K562 (cell line): ENCODE results near the gene SNX27. TPM values are rescaled to one million over a fixed set of nuclear protein-coding genes. Genes with fewer than 3 reads are reported as not detected.

Source experiments
- GABPB2 ChIP-seq: fragments of 250-450 bp; sonication (Bioruptor Pico); conservative IDR thresholded peaks from 2 replicates; pipeline ENCODE4 v1.5.1; 2021; ENCODE audit warnings: mild to moderate bottlenecking
- HOMEZ ChIP-seq: fragments of 250-450 bp; sonication (Bioruptor Pico); IDR thresholded peaks from 2 replicates; pipeline ENCODE4 v1.4.0; 2020; ENCODE audit warnings: mild to moderate bottlenecking, moderate library complexity
- MTF1 ChIP-seq: fragments of 250-450 bp; sonication (Bioruptor Pico); IDR thresholded peaks from 2 replicates; pipeline ENCODE4 v1.9.0; 2021; ENCODE audit warnings: moderate library complexity, mild to moderate bottlenecking, inconsistent platforms, borderline replicate concordance
- MYC ChIP-seq, 2 experiments: fragments of 250-450 bp in 1 of 2; sonication (Bioruptor Pico) in 1 of 2; IDR thresholded peaks; 2 replicates each; pipeline versions ENCODE4 v1.5.1 to v1.6.1; 2012 to 2021; ENCODE audit warnings: low read depth in 2 of 2, borderline replicate concordance in 1 of 2, improper control_type of control experiment in 1 of 2, low read length in 1 of 2, mild to moderate bottlenecking in 1 of 2, moderate library complexity in 1 of 2
- SLC30A9 ChIP-seq: fragments of 250-450 bp; sonication (Bioruptor Pico); IDR thresholded peaks from 2 replicates; pipeline ENCODE4 v1.8.0; 2022; ENCODE audit warnings: mild to moderate bottlenecking, moderate library complexity
- SREBF2 ChIP-seq: sonication (generic); formaldehyde crosslinking; IDR thresholded peaks from 2 replicates; pipeline ENCODE4 v1.4.0; 2020; ENCODE audit warnings: mild to moderate bottlenecking, missing genetic modification reagents
- ZFP30 ChIP-seq: fragments of 250-450 bp; sonication (Bioruptor Pico); IDR thresholded peaks from 2 replicates; pipeline ENCODE4 v1.8.0; 2022; ENCODE audit warnings: moderate library complexity, mild to moderate bottlenecking, inconsistent platforms, borderline replicate concordance
- ZNF408 ChIP-seq: fragments of 250-450 bp; sonication (Bioruptor Pico); IDR thresholded peaks from 2 replicates; pipeline ENCODE4 v1.4.0; 2020; ENCODE audit warnings: low read depth, mild to moderate bottlenecking, moderate library complexity
- polyA plus RNA-seq, 8 experiments: library from polyadenylated mRNA; depleted of rRNA in 4 of 8; stranded (reverse) in 5 of 8; unstranded in 3 of 8; fragments of >200 nt; fragmentation: Nextera tagmentation in 2 of 8; fragmentation: Illumina TruSeq in 1 of 8; extraction: Ambion mirVana in 2 of 8; extraction: Trizol in 1 of 8; gene quantifications; 2 replicates each; pipeline versions ENCODE4 v1.2.1 to v1.2.3, GENCODE V29; 2011 to 2014; ENCODE audit warnings: inconsistent platforms in 1 of 8, missing spikeins in 1 of 8
- total RNA-seq, 7 experiments: library from RNA; depleted of rRNA in 6 of 7; stranded (reverse); fragments of >200 nt in 6 of 7; fragmentation: Illumina TruSeq in 2 of 7; extraction: Trizol in 2 of 7; gene quantifications; 2 replicates each; pipeline versions ENCODE4 v1.2.1 to v1.2.3, GENCODE V29; 2011 to 2021; ENCODE audit warnings: low replicate concordance in 1 of 7
- TF ChIP-seq, protein P1 (sequence below): sonication (generic); formaldehyde crosslinking; IDR thresholded peaks from 2 replicates; pipeline ENCODE4 v1.4.0; 2020; ENCODE audit warnings: mild to moderate bottlenecking, missing genetic modification reagents
- TF ChIP-seq, protein P2 (sequence below), 3 experiments: fragments of 200-800 bp in 1 of 3; fragments of 250-450 bp in 1 of 3; fragments of 450-650 bp in 1 of 3; sonication (Bioruptor Pico) in 1 of 3; sonication (Bioruptor generic) in 1 of 3; formaldehyde crosslinking in 1 of 3; IDR thresholded peaks; 2 replicates each; pipeline versions ENCODE4 v1.6.1 to v1.8.0; 2016 to 2022; ENCODE audit warnings: mild to moderate bottlenecking in 2 of 3, missing genetic modification characterization in 2 of 3, missing compliant biosample characterization in 1 of 3, moderate library complexity in 1 of 3

SNX27 gene
- total and polyA plus RNA-seq, 9 of the 15 experiments (the other 6 are each of a cell fraction or from before 2014, with no cell fraction given) = 4.5 to 18.7 (median 10.1) TPM

GRCh38 chr1:151629278-151629677 lies 17.4 kb downstream of the SNX27 start (continued):
- TF ChIP-seq, protein P1, sequence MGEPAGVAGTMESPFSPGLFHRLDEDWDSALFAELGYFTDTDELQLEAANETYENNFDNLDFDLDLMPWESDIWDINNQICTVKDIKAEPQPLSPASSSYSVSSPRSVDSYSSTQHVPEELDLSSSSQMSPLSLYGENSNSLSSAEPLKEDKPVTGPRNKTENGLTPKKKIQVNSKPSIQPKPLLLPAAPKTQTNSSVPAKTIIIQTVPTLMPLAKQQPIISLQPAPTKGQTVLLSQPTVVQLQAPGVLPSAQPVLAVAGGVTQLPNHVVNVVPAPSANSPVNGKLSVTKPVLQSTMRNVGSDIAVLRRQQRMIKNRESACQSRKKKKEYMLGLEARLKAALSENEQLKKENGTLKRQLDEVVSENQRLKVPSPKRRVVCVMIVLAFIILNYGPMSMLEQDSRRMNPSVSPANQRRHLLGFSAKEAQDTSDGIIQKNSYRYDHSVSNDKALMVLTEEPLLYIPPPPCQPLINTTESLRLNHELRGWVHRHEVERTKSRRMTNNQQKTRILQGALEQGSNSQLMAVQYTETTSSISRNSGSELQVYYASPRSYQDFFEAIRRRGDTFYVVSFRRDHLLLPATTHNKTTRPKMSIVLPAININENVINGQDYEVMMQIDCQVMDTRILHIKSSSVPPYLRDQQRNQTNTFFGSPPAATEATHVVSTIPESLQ (CRISPR knock-in tag) = no peak
- TF ChIP-seq MYC (IDR thresholded peaks at IDR 0.05; ENCODE audit: low read depth, low read length) (no peak), MYC (CRISPR knock-in tag; IDR thresholded peaks at IDR 0.05; ENCODE audit: borderline replicate concordance, low read depth) (0 out of 2 replicates have a peak, but pooled peaks have one; percentile 22), MTF1 (CRISPR knock-in tag) (peak; percentile 88; the same call in 1 of the 2 replicates), SLC30A9 (CRISPR knock-in tag) (peak; percentile 81; the same call in 1 of the 2 replicates), ZFP30 (CRISPR knock-in tag) (0 out of 2 replicates have a peak, but pooled peaks have one; percentile 53), GABPB2 (CRISPR knock-in tag) (peak; percentile 52; the same call in 1 of the 2 replicates), SREBF2 (CRISPR knock-in tag) (no peak), HOMEZ (CRISPR knock-in tag) (peak; percentile 68; the same call in 1 of the 2 replicates), ZNF408 (CRISPR knock-in tag) (peak; percentile 92)
- TF ChIP-seq, protein P2, sequence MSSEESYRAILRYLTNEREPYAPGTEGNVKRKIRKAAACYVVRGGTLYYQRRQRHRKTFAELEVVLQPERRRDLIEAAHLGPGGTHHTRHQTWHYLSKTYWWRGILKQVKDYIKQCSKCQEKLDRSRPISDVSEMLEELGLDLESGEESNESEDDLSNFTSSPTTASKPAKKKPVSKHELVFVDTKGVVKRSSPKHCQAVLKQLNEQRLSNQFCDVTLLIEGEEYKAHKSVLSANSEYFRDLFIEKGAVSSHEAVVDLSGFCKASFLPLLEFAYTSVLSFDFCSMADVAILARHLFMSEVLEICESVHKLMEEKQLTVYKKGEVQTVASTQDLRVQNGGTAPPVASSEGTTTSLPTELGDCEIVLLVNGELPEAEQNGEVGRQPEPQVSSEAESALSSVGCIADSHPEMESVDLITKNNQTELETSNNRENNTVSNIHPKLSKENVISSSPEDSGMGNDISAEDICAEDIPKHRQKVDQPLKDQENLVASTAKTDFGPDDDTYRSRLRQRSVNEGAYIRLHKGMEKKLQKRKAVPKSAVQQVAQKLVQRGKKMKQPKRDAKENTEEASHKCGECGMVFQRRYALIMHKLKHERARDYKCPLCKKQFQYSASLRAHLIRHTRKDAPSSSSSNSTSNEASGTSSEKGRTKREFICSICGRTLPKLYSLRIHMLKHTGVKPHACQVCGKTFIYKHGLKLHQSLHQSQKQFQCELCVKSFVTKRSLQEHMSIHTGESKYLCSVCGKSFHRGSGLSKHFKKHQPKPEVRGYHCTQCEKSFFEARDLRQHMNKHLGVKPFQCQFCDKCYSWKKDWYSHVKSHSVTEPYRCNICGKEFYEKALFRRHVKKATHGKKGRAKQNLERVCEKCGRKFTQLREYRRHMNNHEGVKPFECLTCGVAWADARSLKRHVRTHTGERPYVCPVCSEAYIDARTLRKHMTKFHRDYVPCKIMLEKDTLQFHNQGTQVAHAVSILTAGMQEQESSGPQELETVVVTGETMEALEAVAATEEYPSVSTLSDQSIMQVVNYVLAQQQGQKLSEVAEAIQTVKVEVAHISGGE (CRISPR knock-in tag; IDR thresholded peaks at IDR 0.05) = peak in 1 of 3 experiments; percentile 64; a peak in 2 of 6 replicates
